ENCODE data around the gene ESRRA. TPM values are rescaled to one million over a fixed set of nuclear protein-coding genes. Genes with fewer than 3 reads are reported as not detected.

Gene ESRRA
- total and polyA plus RNA-seq, 2 of the 13 experiments (the other 11 are each of a cell fraction or from before 2014, with no cell fraction given) = 18.1 to 36.3 TPM

- DNase-seq (ENCODE audit: low spot score) (peak; percentile 50), ATAC-seq (peak; percentile 57), FAIRE-seq (no peak)
- peak within 1 kb of the TSS; percentile 69 to 97 (median 83) for H3K4me3 ChIP-seq (replicated peaks in 1 of 3; ENCODE audit: insufficient read depth in 1 of 3, low read depth in 2 of 3, low read length in 3 of 3)
- H3K4me1 ChIP-seq (ENCODE audit: insufficient read depth, low read length) = peaks cover 28% of the 10 kb centered on the region; the same call in 1 of the 2 replicates
- ChIA-PET CTCF (ENCODE audit: low intra/inter-chr PET ratio, low total read pairs) (no interaction called here), POLR2A (interaction anchor here (0.7 to 4.6 kb wide), 8 partner anchors 14 to 100 kb away, joined by 3 to 48 read pairs (median 4); partner anchors contain the start of genes ESRRA, FKBP2, PRDX5 and STIP1)
- no peaks in the 10 kb centered on the region for H3K79me2 ChIP-seq (ENCODE audit: insufficient read depth, low read length)
- TSS peak; percentile 75 for BruUV-seq (replicated peaks)
- peak within 1 kb of the TSS; percentile 79 for H3K27ac ChIP-seq (ENCODE audit: extremely low read length, insufficient read depth, low read length)
- intact Hi-C loops (cut with micrococcal nuclease; ENCODE audit: unreplicated experiment) = loop anchor here (2.0 kb wide), 1 partner anchor 14 kb away; no protein-coding TSS in a partner anchor
- in situ Hi-C loops (cut with HindIII; ENCODE audit: extremely low pct_ligation_motif_present, low pct_unique_long_range_greater_than_20kb) = no loop called here
- H3K36me3 ChIP-seq (replicated peaks in 1 of 2; ENCODE audit: control insufficient read depth in 1 of 2, insufficient read depth in 2 of 2, low read length in 2 of 2) = no peaks in the 10 kb centered on the region
- 4% methylated on average over 5 of the region's 102 CpGs for WGBS (ENCODE audit: low lambda C conversion rate)
- peak within 1 kb of the TSS; percentile 79 for H3K9ac ChIP-seq (ENCODE audit: insufficient read depth, low read depth, low read length)
- H3K9me3 ChIP-seq (ENCODE audit: low read length) = no peaks in the 10 kb centered on the region
- no peak within 1 kb of the TSS for H2AFZ ChIP-seq (ENCODE audit: low read length)
- H3K4me2 ChIP-seq (ENCODE audit: low read depth, low read length) = peak within 1 kb of the TSS; percentile 97
- no peaks in the 10 kb centered on the region for H4K20me1 ChIP-seq (ENCODE audit: insufficient read depth, low read length)
- H3K27me3 ChIP-seq (ENCODE audit: control insufficient read depth in 1 of 2, insufficient read depth in 2 of 2, low read length in 2 of 2) = peaks cover 0 to 2% of the 10 kb centered on the region in 2 experiments; a peak in 2 of 5 replicates
- TF ChIP-seq ZNF124 (CRISPR knock-in tag; IDR thresholded peaks at IDR 0.05) (no peak), AFF4 (CRISPR knock-in tag; IDR thresholded peaks at IDR 0.05) (no peak), ZNF33B (CRISPR knock-in tag; IDR thresholded peaks at IDR 0.05) (no peak), ZBTB42 (CRISPR knock-in tag; IDR thresholded peaks at IDR 0.05) (no peak), EED (CRISPR knock-in tag; IDR thresholded peaks at IDR 0.05) (0 out of 2 replicates have a peak, but pooled peaks have one; percentile 49), ZNF362 (CRISPR knock-in tag; IDR thresholded peaks at IDR 0.05; ENCODE audit: borderline replicate concordance) (no peak), HMG20B (CRISPR knock-in tag; conservative IDR thresholded peaks at IDR 0.05) (no peak), ZBTB8A (CRISPR knock-in tag; IDR thresholded peaks at IDR 0.05; ENCODE audit: borderline replicate concordance, low read depth) (no peak), CBX5 (CRISPR knock-in tag; IDR thresholded peaks at IDR 0.05; ENCODE audit: borderline replicate concordance) (no peak), ZFP82 (CRISPR knock-in tag; IDR thresholded peaks at IDR 0.05; ENCODE audit: borderline replicate concordance) (no peak), TRIM24 (CRISPR knock-in tag; IDR thresholded peaks at IDR 0.05) (no peak), IKZF4 (CRISPR knock-in tag; IDR thresholded peaks at IDR 0.05; ENCODE audit: borderline replicate concordance, low read depth, not compliant biosample characterization) (no peak)
- TF ChIP-seq, protein P1, sequence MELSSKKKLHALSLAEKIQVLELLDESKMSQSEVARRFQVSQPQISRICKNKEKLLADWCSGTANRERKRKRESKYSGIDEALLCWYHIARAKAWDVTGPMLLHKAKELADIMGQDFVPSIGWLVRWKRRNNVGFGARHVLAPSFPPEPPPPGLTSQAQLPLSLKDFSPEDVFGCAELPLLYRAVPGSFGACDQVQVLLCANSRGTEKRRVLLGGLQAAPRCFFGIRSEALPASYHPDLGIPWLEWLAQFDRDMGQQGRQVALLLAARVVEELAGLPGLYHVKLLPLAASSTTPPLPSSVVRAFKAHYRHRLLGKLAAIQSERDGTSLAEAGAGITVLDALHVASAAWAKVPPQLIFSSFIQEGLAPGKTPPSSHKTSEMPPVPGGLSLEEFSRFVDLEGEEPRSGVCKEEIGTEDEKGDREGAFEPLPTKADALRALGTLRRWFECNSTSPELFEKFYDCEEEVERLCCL (CRISPR knock-in tag; IDR thresholded peaks at IDR 0.05; ENCODE audit: borderline replicate concordance) = no peak
- TF ChIP-seq, protein P2, sequence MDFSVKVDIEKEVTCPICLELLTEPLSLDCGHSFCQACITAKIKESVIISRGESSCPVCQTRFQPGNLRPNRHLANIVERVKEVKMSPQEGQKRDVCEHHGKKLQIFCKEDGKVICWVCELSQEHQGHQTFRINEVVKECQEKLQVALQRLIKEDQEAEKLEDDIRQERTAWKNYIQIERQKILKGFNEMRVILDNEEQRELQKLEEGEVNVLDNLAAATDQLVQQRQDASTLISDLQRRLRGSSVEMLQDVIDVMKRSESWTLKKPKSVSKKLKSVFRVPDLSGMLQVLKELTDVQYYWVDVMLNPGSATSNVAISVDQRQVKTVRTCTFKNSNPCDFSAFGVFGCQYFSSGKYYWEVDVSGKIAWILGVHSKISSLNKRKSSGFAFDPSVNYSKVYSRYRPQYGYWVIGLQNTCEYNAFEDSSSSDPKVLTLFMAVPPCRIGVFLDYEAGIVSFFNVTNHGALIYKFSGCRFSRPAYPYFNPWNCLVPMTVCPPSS (IDR thresholded peaks at IDR 0.05) = no peak
Observed at GRCh38 chr11:64284962-64285884, 20.1 kb upstream of the ESRRA start, which contains the start of gene GPR137. Gene GPR137 (plus strand): TSS chr11:64285848. CDS start chr11:64286525, 677 bp downstream.
